Measurements from ENCODE around the gene DPYD.

DNA sequence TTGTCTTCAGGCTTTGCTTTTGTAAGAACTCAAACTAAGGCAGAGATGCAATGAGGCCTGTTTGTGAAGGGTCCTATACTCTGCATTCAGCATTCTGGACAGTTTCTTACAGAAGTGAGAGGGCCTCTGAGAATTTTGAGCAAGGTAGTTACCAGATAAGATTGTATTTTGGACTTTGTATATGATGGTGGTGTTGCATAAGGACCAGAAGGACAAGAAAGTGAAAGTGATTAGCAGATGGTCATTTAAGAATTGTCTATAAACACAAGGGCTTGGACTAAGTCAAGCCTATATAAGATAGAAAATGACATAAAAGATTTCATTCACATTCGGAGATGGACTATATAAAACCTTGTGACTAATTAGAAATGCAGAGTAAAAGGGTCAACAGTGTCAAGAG, 662.2 kb downstream of the DPYD start:
- TF ChIP-seq, protein P1, sequence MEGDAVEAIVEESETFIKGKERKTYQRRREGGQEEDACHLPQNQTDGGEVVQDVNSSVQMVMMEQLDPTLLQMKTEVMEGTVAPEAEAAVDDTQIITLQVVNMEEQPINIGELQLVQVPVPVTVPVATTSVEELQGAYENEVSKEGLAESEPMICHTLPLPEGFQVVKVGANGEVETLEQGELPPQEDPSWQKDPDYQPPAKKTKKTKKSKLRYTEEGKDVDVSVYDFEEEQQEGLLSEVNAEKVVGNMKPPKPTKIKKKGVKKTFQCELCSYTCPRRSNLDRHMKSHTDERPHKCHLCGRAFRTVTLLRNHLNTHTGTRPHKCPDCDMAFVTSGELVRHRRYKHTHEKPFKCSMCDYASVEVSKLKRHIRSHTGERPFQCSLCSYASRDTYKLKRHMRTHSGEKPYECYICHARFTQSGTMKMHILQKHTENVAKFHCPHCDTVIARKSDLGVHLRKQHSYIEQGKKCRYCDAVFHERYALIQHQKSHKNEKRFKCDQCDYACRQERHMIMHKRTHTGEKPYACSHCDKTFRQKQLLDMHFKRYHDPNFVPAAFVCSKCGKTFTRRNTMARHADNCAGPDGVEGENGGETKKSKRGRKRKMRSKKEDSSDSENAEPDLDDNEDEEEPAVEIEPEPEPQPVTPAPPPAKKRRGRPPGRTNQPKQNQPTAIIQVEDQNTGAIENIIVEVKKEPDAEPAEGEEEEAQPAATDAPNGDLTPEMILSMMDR (IDR thresholded peaks at IDR 0.05): no peak
- TF ChIP-seq, protein P2, sequence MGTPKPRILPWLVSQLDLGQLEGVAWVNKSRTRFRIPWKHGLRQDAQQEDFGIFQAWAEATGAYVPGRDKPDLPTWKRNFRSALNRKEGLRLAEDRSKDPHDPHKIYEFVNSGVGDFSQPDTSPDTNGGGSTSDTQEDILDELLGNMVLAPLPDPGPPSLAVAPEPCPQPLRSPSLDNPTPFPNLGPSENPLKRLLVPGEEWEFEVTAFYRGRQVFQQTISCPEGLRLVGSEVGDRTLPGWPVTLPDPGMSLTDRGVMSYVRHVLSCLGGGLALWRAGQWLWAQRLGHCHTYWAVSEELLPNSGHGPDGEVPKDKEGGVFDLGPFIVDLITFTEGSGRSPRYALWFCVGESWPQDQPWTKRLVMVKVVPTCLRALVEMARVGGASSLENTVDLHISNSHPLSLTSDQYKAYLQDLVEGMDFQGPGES (IDR thresholded peaks at IDR 0.05; ENCODE audit: low read depth, low read length): no peak
- TF ChIP-seq TAF1 (IDR thresholded peaks at IDR 0.05; ENCODE audit: borderline replicate concordance, low read depth, low read length) (no peak), NRF1 (IDR thresholded peaks at IDR 0.05; ENCODE audit: low read depth, low read length) (no peak), FOXM1 (IDR thresholded peaks at IDR 0.05; ENCODE audit: low read depth) (no peak), EZH2phosphoT487 (IDR thresholded peaks at IDR 0.05; ENCODE audit: borderline replicate concordance, low read depth) (no peak)
